Measurements from ENCODE around the gene MMD2. TPM values are rescaled to one million over a fixed set of nuclear protein-coding genes. Genes with fewer than 3 reads are reported as not detected.
A peak's percentile ranks its signal among the peaks of the same experiment; 100 is the strongest.

MMD2 gene
- total RNA-seq, 1 experiment from 2014 or later: not detected

DNA sequence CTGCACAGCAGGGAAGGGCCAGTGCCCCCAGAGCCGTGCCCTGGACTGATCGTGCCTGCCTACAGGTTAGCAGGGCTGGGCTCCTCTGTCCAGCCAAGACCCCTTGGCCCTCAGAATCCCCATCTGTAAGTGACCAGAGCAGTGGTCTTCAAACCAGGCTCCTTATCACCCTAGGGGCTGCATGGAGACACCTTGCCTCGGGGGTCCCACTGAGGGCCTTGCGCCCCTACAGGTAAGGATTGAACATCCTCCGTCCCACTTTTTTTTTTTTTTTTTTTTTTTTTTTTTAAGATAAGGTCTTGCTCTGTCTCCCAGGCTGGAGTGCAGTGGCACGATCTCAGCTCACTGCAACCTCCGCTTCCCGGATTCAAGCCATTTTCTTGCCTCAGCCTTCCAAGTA is 42.9 kb downstream of the MMD2 start:
- ChIA-PET POLR2A (no interaction called here), CTCF (interaction anchor here (0.6 to 2.8 kb wide), 9 partner anchors 15 to 875 kb away, joined by 3 to 11 read pairs (median 5); partner anchors contain the start of gene RADIL)
- Mint-ChIP-seq H3K4me1 (no peaks in the 10 kb centered on the region), H3K27me3 (ENCODE audit: low read depth) (no peaks in the 10 kb centered on the region), H3K27ac (no peak overlapping the region), H3K9me3 (peaks cover 4% of the 10 kb centered on the region; the same call in 1 of the 2 replicates), H3K36me3 (no peaks in the 10 kb centered on the region), H3K4me3 (no peak overlapping the region)
- TF ChIP-seq ZNF671 (CRISPR knock-in tag; IDR thresholded peaks at IDR 0.05) (no peak), RELA (CRISPR knock-in tag; IDR thresholded peaks at IDR 0.05; ENCODE audit: borderline replicate concordance) (no peak), ZNF219 (CRISPR knock-in tag; IDR thresholded peaks at IDR 0.05; ENCODE audit: borderline replicate concordance) (no peak), GRHL2 (CRISPR knock-in tag; IDR thresholded peaks at IDR 0.05; ENCODE audit: insufficient replicate concordance, severe bottlenecking) (no peak), CBFB (CRISPR knock-in tag; IDR thresholded peaks at IDR 0.05; ENCODE audit: low read depth) (no peak), ELF4 (CRISPR knock-in tag; IDR thresholded peaks at IDR 0.05; ENCODE audit: low read depth) (no peak), JUN (CRISPR knock-in tag; IDR thresholded peaks at IDR 0.05) (no peak), NFYB (CRISPR knock-in tag; conservative IDR thresholded peaks at IDR 0.05; ENCODE audit: low read depth) (no peak), HMGA2 (CRISPR knock-in tag; IDR thresholded peaks at IDR 0.05) (no peak), MYBL2 (CRISPR knock-in tag; IDR thresholded peaks at IDR 0.05) (no peak), OVOL2 (CRISPR knock-in tag; IDR thresholded peaks at IDR 0.05; ENCODE audit: borderline replicate concordance) (no peak), ZNF317 (CRISPR knock-in tag; IDR thresholded peaks at IDR 0.05; ENCODE audit: borderline replicate concordance, low read depth) (no peak)
- TF ChIP-seq, protein P1, sequence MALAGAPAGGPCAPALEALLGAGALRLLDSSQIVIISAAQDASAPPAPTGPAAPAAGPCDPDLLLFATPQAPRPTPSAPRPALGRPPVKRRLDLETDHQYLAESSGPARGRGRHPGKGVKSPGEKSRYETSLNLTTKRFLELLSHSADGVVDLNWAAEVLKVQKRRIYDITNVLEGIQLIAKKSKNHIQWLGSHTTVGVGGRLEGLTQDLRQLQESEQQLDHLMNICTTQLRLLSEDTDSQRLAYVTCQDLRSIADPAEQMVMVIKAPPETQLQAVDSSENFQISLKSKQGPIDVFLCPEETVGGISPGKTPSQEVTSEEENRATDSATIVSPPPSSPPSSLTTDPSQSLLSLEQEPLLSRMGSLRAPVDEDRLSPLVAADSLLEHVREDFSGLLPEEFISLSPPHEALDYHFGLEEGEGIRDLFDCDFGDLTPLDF (CRISPR knock-in tag; IDR thresholded peaks at IDR 0.05): no peak
- TF ChIP-seq, protein P2, sequence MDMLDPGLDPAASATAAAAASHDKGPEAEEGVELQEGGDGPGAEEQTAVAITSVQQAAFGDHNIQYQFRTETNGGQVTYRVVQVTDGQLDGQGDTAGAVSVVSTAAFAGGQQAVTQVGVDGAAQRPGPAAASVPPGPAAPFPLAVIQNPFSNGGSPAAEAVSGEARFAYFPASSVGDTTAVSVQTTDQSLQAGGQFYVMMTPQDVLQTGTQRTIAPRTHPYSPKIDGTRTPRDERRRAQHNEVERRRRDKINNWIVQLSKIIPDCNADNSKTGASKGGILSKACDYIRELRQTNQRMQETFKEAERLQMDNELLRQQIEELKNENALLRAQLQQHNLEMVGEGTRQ (CRISPR knock-in tag; IDR thresholded peaks at IDR 0.05): no peak
- TF ChIP-seq, protein P3, sequence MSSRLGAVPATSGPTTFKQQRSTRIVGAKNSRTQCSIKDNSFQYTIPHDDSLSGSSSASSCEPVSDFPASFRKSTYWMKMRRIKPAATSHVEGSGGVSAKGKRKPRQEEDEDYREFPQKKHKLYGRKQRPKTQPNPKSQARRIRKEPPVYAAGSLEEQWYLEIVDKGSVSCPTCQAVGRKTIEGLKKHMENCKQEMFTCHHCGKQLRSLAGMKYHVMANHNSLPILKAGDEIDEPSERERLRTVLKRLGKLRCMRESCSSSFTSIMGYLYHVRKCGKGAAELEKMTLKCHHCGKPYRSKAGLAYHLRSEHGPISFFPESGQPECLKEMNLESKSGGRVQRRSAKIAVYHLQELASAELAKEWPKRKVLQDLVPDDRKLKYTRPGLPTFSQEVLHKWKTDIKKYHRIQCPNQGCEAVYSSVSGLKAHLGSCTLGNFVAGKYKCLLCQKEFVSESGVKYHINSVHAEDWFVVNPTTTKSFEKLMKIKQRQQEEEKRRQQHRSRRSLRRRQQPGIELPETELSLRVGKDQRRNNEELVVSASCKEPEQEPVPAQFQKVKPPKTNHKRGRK (CRISPR knock-in tag; IDR thresholded peaks at IDR 0.05; ENCODE audit: borderline replicate concordance): no peak
- TF ChIP-seq, protein P4, sequence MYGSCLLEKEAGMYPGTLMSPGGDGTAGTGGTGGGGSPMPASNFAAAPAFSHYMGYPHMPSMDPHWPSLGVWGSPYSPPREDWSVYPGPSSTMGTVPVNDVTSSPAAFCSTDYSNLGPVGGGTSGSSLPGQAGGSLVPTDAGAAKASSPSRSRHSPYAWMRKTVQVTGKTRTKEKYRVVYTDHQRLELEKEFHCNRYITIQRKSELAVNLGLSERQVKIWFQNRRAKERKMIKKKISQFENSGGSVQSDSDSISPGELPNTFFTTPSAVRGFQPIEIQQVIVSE (CRISPR knock-in tag; IDR thresholded peaks at IDR 0.05; ENCODE audit: borderline replicate concordance): no peak
- TF ChIP-seq, protein P5, sequence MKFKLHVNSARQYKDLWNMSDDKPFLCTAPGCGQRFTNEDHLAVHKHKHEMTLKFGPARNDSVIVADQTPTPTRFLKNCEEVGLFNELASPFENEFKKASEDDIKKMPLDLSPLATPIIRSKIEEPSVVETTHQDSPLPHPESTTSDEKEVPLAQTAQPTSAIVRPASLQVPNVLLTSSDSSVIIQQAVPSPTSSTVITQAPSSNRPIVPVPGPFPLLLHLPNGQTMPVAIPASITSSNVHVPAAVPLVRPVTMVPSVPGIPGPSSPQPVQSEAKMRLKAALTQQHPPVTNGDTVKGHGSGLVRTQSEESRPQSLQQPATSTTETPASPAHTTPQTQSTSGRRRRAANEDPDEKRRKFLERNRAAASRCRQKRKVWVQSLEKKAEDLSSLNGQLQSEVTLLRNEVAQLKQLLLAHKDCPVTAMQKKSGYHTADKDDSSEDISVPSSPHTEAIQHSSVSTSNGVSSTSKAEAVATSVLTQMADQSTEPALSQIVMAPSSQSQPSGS (CRISPR knock-in tag; IDR thresholded peaks at IDR 0.05; ENCODE audit: borderline replicate concordance, low read depth): no peak
- TF ChIP-seq, protein P6, sequence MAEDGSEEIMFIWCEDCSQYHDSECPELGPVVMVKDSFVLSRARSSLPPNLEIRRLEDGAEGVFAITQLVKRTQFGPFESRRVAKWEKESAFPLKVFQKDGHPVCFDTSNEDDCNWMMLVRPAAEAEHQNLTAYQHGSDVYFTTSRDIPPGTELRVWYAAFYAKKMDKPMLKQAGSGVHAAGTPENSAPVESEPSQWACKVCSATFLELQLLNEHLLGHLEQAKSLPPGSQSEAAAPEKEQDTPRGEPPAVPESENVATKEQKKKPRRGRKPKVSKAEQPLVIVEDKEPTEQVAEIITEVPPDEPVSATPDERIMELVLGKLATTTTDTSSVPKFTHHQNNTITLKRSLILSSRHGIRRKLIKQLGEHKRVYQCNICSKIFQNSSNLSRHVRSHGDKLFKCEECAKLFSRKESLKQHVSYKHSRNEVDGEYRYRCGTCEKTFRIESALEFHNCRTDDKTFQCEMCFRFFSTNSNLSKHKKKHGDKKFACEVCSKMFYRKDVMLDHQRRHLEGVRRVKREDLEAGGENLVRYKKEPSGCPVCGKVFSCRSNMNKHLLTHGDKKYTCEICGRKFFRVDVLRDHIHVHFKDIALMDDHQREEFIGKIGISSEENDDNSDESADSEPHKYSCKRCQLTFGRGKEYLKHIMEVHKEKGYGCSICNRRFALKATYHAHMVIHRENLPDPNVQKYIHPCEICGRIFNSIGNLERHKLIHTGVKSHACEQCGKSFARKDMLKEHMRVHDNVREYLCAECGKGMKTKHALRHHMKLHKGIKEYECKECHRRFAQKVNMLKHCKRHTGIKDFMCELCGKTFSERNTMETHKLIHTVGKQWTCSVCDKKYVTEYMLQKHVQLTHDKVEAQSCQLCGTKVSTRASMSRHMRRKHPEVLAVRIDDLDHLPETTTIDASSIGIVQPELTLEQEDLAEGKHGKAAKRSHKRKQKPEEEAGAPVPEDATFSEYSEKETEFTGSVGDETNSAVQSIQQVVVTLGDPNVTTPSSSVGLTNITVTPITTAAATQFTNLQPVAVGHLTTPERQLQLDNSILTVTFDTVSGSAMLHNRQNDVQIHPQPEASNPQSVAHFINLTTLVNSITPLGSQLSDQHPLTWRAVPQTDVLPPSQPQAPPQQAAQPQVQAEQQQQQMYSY (CRISPR knock-in tag; IDR thresholded peaks at IDR 0.05): no peak
- TF ChIP-seq, protein P7, sequence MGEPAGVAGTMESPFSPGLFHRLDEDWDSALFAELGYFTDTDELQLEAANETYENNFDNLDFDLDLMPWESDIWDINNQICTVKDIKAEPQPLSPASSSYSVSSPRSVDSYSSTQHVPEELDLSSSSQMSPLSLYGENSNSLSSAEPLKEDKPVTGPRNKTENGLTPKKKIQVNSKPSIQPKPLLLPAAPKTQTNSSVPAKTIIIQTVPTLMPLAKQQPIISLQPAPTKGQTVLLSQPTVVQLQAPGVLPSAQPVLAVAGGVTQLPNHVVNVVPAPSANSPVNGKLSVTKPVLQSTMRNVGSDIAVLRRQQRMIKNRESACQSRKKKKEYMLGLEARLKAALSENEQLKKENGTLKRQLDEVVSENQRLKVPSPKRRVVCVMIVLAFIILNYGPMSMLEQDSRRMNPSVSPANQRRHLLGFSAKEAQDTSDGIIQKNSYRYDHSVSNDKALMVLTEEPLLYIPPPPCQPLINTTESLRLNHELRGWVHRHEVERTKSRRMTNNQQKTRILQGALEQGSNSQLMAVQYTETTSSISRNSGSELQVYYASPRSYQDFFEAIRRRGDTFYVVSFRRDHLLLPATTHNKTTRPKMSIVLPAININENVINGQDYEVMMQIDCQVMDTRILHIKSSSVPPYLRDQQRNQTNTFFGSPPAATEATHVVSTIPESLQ (CRISPR knock-in tag; IDR thresholded peaks at IDR 0.05): no peak
- ATAC-seq: peak; percentile 47
- DNase-seq (ENCODE audit: low spot score): no peak

All from WTC11 (cell line).